HL-60/S4 treated with phorbol 12-myristate 13-acetate at 8.2 ng/mL for 4 days and 3 days (cell line): ENCODE results near the gene UTP11.

ENCODE experiments used
- in situ Hi-C: fragments of 300-500 bp; cut with MboI; formaldehyde crosslinking; loops from 2 replicates; pipeline ENCODE4 v1.15.0; 2022; ENCODE audit warnings: low sequenced_read_pairs

UTP11 gene

GRCh38 chr1:38003261-38004250 is 9.0 kb upstream of the UTP11 start:
- in situ Hi-C loops: loop anchor here (25.0 kb wide), 1 partner anchor 834 kb away; no protein-coding TSS in a partner anchor

DNA sequence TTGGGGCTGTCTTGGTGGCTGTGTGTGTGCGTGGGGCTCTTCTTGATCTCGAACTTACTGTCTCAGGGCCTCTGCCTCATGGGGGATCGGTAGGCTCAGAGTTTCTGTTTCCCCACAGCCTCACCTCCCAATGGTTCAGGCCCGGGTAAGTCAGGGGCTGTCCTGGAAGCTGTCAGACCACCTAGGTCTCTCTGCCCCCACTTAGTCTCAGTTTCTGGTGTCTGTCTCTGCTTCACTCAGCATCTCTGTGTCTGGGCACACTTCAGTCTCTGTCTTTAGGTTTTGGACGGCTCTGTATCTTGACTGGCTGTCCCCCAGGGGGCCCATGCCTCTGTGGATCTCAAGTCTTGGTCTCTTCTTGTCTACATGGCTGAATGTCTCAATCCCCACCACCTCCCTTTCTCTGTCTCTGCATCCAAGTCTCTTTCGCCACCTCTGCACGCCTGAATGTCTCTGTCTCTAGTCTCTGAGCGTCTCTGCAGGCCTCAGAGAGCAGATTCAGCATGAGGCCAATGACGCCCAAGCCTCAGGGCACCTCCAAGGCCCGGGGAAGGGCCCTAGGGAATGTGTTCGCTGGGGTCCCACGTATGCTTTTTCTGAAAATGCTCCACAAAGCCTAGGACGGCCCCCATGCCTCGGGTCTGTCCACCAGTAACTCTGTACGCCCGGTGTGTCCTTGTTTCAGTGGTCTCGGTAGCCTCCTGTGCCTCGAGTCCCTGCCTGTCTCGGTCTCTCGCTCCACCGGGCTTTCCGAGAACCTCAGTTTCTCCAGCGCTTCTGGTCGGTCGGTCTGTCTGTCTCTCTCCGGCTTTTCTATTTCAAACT is 8.0 kb upstream of the UTP11 start:
- in situ Hi-C loops: loop anchor here (25.0 kb wide), 1 partner anchor 833 kb away; no protein-coding TSS in a partner anchor

GRCh38 chr1:38005195-38006007 is 7.1 kb upstream of the UTP11 start, which contains the start of gene FHL3:
FHL3 (minus strand) TSS chr1:38005514; CDS start chr1:37999412, 6,102 bp downstream.
- in situ Hi-C loops: loop anchor here (25.0 kb wide), 1 partner anchor 832 kb away; no protein-coding TSS in a partner anchor

DNA sequence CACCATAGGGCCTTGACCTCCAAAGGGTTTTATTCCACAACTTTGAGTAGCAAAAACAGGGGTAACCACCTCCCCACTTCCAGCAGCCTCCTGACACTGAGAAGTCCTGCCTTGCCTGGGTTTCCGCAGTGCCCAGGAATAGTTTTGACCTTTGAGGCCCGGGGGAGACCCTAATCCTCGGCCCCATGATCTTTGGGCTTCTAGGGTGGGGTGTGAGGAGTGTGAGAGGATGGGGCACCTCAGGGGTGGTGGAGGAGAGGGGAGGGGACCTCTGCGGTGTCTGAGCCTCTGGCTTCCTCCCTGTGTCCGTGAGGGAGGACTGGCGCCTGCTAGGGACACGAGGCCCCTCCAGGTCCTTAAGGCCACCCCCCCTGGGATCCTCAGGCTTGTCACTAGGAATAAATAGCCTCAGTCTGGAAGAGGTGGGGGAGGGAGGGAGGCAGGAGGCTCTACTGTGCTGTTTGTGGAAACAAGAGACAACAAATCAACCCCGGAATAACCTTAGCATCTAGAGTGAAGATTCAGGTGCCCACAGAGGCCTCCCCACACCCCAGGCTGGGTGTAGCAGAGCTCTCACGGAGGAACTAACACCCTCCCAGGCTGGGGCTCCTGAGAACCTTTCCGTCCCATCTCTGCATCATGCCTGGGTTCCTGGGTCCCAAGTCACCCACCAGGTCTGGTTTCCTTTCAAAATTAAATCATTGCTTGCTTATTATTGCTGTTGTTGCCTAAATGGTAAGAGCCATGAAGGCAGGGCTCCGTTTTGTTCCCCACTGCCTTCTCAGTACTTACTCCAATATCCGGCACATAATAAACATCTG is 6.3 kb upstream of the UTP11 start:
- in situ Hi-C loops: loop anchor here (25.0 kb wide), 1 partner anchor 831 kb away; no protein-coding TSS in a partner anchor

- in situ Hi-C loops: loop anchor here (25.0 kb wide), 1 partner anchor 828 kb away; no protein-coding TSS in a partner anchor
These were observed 3.3 kb upstream of the UTP11 start for GRCh38 chr1:38009088-38009840.

DNA sequence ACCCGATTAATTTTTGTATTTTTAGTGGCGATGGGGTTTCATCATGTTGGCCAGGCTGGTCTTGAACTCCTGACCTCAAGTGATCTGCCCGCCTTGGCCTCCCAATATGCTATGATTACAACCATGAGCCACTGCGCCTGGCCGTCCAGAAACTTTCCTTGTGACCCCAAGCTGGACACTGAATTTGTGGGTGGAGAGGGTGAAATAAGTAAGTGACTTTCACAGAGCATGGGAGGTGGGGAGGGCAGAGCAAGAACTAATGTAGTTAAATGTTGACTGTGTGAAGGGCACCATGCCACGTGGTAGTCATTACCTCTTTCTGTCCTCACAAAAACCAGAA is 2.7 kb upstream of the UTP11 start:
- in situ Hi-C loops: loop anchor here (25.0 kb wide), 1 partner anchor 827 kb away; no protein-coding TSS in a partner anchor

GRCh38 chr1:38013227-38013622 is 691 bp downstream of the UTP11 start:
- in situ Hi-C loops: loop anchor here (25.0 kb wide), 1 partner anchor 824 kb away; no protein-coding TSS in a partner anchor

DNA sequence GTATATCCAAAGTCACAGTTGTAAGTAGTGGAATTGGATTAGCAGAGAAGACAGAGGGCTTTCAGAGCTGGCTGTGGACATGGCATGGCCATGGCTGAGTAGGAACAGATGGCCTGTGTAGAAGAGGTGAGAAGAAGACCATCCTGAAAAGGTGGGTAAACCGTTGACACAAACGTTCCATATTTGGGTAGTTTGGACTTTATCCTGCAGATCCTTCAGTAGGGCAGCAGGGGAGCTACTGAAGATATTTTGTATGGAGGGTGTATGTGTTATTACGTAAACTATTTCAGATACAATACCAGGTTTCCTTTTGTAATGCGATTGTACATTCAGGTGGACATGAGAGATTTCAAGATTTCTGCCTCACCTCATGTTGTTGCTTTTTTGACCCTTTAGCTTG is 1.6 kb downstream of the UTP11 start:
- in situ Hi-C loops: loop anchor here (25.0 kb wide), 1 partner anchor 823 kb away; no protein-coding TSS in a partner anchor

DNA sequence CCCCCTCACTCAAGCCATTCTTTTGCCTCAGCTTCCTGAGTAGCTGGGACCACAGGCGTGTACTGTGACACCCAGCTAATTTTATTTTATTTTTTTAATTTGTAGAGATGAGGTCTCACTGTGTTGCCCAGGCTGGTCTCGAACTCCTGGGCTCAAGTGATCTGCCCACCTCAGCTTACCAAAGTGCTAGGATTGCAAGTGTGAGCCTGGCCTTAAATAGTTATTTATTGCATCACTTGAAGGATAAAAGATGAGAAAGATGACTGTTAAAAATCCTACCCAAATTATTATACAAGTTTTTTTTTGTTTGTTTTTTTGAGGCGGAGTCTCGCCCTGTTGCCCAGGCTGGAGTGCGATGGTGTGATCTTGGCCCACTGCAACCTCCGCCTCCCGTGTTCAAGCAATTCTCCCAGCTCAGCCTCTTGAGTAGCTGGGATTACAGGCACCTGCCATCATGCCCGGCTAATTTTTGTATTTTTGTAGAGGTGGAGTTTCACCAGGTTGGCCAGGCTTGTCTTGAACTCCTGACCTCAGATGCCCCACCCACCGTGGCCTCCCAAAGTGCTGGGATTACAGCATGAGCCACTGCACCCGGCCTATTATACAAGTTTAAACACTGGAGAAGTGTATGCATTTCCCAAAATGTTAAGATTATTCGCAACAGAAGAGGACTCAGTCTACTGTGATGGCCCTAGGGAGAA is 2.3 kb downstream of the UTP11 start:
- in situ Hi-C loops: loop anchor here (25.0 kb wide), 1 partner anchor 822 kb away; no protein-coding TSS in a partner anchor

- in situ Hi-C loops: loop anchor here (25.0 kb wide), 1 partner anchor 821 kb away; no protein-coding TSS in a partner anchor
These were observed 3.6 kb downstream of the UTP11 start for GRCh38 chr1:38015978-38016725.

GRCh38 chr1:38018864-38019343 is 6.4 kb downstream of the UTP11 start:
- in situ Hi-C loops: loop anchor here (25.0 kb wide), 1 partner anchor 818 kb away; no protein-coding TSS in a partner anchor

DNA sequence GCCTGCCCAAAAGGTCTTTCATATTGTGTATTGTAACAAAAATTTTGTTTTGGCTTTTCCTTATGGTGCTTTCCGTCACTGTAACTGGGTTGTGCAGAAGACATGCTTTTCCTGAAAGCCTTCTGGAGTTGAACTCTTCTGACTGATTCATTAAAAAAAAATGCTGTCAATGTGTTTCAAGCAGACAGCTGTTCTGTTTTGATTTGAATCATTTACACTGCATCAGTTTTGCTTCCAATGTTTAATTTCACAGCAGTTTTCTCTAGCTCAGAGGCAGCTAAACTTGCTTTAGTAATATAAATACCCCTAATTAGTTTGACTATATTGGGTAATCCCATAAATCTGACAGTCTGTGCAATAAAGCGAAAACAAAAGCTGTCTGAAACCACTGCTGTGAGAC is 7.9 kb downstream of the UTP11 start:
- in situ Hi-C loops: loop anchor here (25.0 kb wide), 1 partner anchor 817 kb away; no protein-coding TSS in a partner anchor

DNA sequence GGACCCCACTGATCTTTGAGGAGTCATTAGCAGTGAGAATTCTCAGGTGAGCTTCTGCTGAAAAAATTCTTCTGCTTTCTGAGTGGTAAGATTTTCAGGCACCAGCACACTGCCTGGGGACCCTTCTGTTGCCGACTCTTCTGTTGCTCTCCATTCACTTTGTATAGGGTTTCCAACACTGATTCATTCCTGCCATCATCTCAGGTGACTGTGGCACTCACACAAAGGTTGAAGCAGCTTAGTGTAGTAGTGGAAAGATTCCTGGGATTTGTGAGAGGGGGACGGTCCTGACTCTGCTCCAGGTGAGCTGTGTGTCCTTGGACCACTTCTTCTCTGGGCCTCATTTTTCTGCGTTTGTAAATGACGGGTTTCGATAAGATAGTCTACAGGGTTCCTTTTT is 9.4 kb downstream of the UTP11 start:
- in situ Hi-C loops: loop anchor here (25.0 kb wide), 1 partner anchor 815 kb away; no protein-coding TSS in a partner anchor

- in situ Hi-C loops: loop anchor here (25.0 kb wide), 1 partner anchor 814 kb away; no protein-coding TSS in a partner anchor
These were observed 10.3 kb downstream of the UTP11 start for GRCh38 chr1:38022810-38023209.

DNA sequence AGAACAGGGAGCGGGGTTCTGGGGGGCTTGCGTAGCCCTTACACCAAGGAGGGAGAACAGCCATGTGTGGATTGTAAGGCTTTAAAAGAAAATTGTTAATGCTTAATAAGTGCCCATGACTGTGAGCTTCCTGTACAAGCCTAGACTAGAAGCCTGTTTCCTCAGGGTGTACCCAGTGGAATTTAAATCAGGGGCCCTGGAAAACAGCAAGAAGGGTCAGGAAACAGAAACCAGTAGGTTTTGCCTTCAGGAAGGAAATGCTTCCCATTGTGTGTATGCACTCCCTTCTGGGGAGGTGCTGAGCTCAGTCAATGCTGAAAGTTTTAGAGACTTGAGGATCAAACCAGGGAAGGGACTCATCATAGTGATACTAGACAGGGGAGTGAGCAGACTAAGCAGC is 12.7 kb downstream of the UTP11 start:
- in situ Hi-C loops: loop anchor here (25.0 kb wide), 1 partner anchor 562 kb away; no protein-coding TSS in a partner anchor

DNA sequence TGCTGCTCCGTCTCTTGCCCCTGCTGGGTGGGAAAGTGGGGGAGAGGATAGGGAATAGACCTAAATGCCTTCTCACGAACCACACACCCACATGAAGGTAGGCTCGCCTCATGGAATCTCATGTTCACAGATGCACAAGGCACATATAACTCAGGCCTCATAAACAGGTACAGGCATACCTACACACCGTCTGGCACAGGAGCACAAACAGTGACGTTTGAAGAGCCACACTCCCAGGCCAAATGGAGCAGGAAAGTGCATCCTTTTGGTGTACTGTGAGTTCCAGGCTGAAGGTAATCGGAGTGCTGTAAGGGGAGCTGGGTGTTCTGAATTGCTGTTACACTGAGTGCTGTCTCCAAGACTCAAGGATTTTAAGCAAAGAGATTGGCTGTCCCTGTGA is 13.1 kb downstream of the UTP11 start:
- in situ Hi-C loops: loop anchor here (25.0 kb wide), 1 partner anchor 562 kb away; no protein-coding TSS in a partner anchor
